Heart right ventricle (tissue), 16 donors: Measurements from ENCODE around the gene CCDC92. TPM values are rescaled to one million over a fixed set of nuclear protein-coding genes. Genes with fewer than 3 reads are reported as not detected.

ENCODE experiments used
- ATAC-seq, 8 donors: fragments of 200-7000 bp; cut with Tn5 transposase; one replicate each; pipeline ENCODE4 v1.9.1; 2020; ENCODE audit warnings: mild to moderate bottlenecking in 8 of 8, moderate library complexity in 8 of 8, moderate number of reproducible peaks in 1 of 8
- DNase-seq, 2 donors: peaks; one replicate each; pipeline ENCODE4 v3.0.0-alpha.2; 2020
- H3K27ac ChIP-seq, 10 donors: fragments of 200-600 bp; sonication (generic) in 2 of 10; one replicate each; pipeline versions ENCODE4 v1.5.0 to v1.8.0; 2020 to 2022; ENCODE audit warnings: mild to moderate bottlenecking in 3 of 10
- H3K27me3 ChIP-seq, 7 donors: fragments of 200-600 bp; one replicate each; pipeline ENCODE4 v1.8.0; 2021 to 2022; ENCODE audit warnings: mild to moderate bottlenecking in 2 of 7
- H3K36me3 ChIP-seq, 9 donors: fragments of 200-600 bp; sonication (generic) in 1 of 9; one replicate each; pipeline versions ENCODE4 v1.5.0 to v1.8.0; 2020 to 2022; ENCODE audit warnings: mild to moderate bottlenecking in 2 of 9
- H3K4me1 ChIP-seq, 9 donors: fragments of 200-600 bp; sonication (generic) in 1 of 9; one replicate each; pipeline versions ENCODE4 v1.5.0 to v1.8.0; 2020 to 2022; ENCODE audit warnings: mild to moderate bottlenecking in 4 of 9
- H3K4me3 ChIP-seq, 10 donors: fragments of 200-600 bp; sonication (generic) in 2 of 10; one replicate each; pipeline versions ENCODE4 v1.5.0 to v1.8.0; 2020 to 2022; ENCODE audit warnings: mild to moderate bottlenecking in 7 of 10, moderate library complexity in 2 of 10
- H3K9me3 ChIP-seq, 11 donors: fragments of 200-600 bp in 10 of 11; sonication (generic) in 2 of 11; one replicate each; pipeline versions ENCODE4 v1.5.0 to v1.8.0; 2013 to 2022; ENCODE audit warnings: mild to moderate bottlenecking in 2 of 11, control low read depth in 1 of 11, moderate library complexity in 1 of 11
- CTCF ChIP-seq, 9 donors: fragments of 200-600 bp; sonication (generic) in 2 of 9; IDR thresholded peaks; one replicate each; pipeline versions ENCODE4 v1.5.0 to v1.8.0; 2021 to 2022; ENCODE audit warnings: antibody characterized with exemption in 9 of 9, mild to moderate bottlenecking in 5 of 9, moderate library complexity in 1 of 9
- WGBS, 2 donors: extraction: QIAGEN DNeasy Blood & Tissue Kit; methylation state at CpG; one replicate each; pipeline ENCODE4 v1.1.7; 2013; ENCODE audit warnings: inconsistent platforms in 1 of 2; 5-methylcytosine and 5-hydroxymethylcytosine counted together
- intact Hi-C, 10 donors: fragments of 100-400 bp; cut with DNase I; formaldehyde crosslinking; loops; one replicate each; pipeline versions ENCODE4 v1.11.1 to v1.14.2; 2022
- polyA plus RNA-seq, 2 donors: library from polyadenylated mRNA; stranded (reverse); fragments of 200-250 nt; gene quantifications; one replicate each; pipeline ENCODE4 v1.2.3, GENCODE V29; 2013
- total RNA-seq, 10 donors: library from RNA; stranded (reverse); fragmentation: NEBNext Ultra II Directional in 3 of 10; extraction: Animal tissue kit (Norgen Biotek cat#: 25700) in 3 of 10; gene quantifications; one replicate each; pipeline versions ENCODE4 v1.2.1 to v1.2.4, GENCODE V29; 2021 to 2023
- donor health status: Arrhythmogenic right ventricular cardiomyopathy.
- donor health status: ischemic (EF 13 %, LVEDD 7.1; RV severe dilation, severe dysfunction).
- donor health status: healthy with polysubstance abuse.
- donor health status: DM: no; HTN: yes; CAD: no.
- donor health status: DM: no; HTN: no; CAD: no.
- donor health status: ischemic (EF 25% LVEDD 6.9; RV normal size, moderate dysfunction).
- donor health status: ischemic (EF 25% LVEDD 5.7; RV mildly dilated, moderate dysfunction).
- donor health status: healthy.
- donor health status: DM: yes; HTN: yes; CAD: no.
- donor health status: Ischemic cardiomyopathy.
- donor health status: ischemic (EF 35%, LVEDD 5.7; RV mildly dilated, moderate dysfunction).
- donor health status: nonischemic (EF 11% LVEDD 7.7; RV severe dilation, severe dysfunction).
- donor health status: DM: yes; HTN: yes; CAD: no.
- donor health status: PGD.
- donor health status: ischemic (EF 29% LVEDD 5.4; RV normal size, mild dysfunction).
- donor health status: nonischemic (EF 23%, LVEDD 6.1; RV moderate dilation, normal function).

Gene CCDC92
- total and polyA plus RNA-seq, 12 donors, result 38.5 to 77.1 (median 56.5) TPM

GRCh38 chr12:123939716-123940626, 32.7 kb downstream of the CCDC92 start:
- H3K27me3 ChIP-seq, result no peaks in the 10 kb centered on the region
- whole genome bisulfite sequencing, 2 donors, result 91 to 93% methylated on average over 16 of the region's 16 CpGs
- no peak for ATAC-seq
- H3K27ac ChIP-seq, result no peak overlapping the region
- TF ChIP-seq CTCF (IDR thresholded peaks at IDR 0.05), result no peak
- intact Hi-C loops, result loop anchor here in 1 of 10 donors (2.0 kb wide), 1 partner anchor 27 kb away; no protein-coding TSS in a partner anchor
- H3K36me3 ChIP-seq, result peaks cover 3 to 93% (median 35%) of the 10 kb centered on the region in 9 donors
- H3K4me3 ChIP-seq, result no peak overlapping the region
- peaks cover 0 to 17% (median 0%) of the 10 kb centered on the region in 9 donors for H3K4me1 ChIP-seq
- H3K9me3 ChIP-seq, result peaks cover 0 to 12% (median 0%) of the 10 kb centered on the region in 11 donors
- DNase-seq, result no peak

- peak overlapping the region in 1 of 10 donors; percentile 58 for H3K27ac ChIP-seq
- intact Hi-C loops, result loop anchor here in 1 of 10 donors (2.0 kb wide), 1 partner anchor 26 kb away; no protein-coding TSS in a partner anchor
- H3K36me3 ChIP-seq, result peaks cover 3 to 89% (median 35%) of the 10 kb centered on the region in 9 donors
- ATAC-seq, result no peak
- DNase-seq, result no peak
- H3K4me3 ChIP-seq, result no peak overlapping the region
- no peaks in the 10 kb centered on the region for H3K27me3 ChIP-seq
- H3K4me1 ChIP-seq, result peaks cover 0 to 16% (median 0%) of the 10 kb centered on the region in 9 donors
- peaks cover 0 to 12% (median 0%) of the 10 kb centered on the region in 11 donors for H3K9me3 ChIP-seq
- peak in 5 of 9 donors; percentile 10 to 38 (median 21) for TF ChIP-seq CTCF (IDR thresholded peaks at IDR 0.05)
- WGBS, 2 donors, result 84 to 90% methylated on average over 16 of the region's 16 CpGs
Measured at GRCh38 chr12:123938679-123939480, 33.8 kb downstream of the CCDC92 start.

GRCh38 chr12:123937707-123938591, 34.7 kb downstream of the CCDC92 start:
- WGBS, 2 donors, result 84 to 87% methylated on average over 16 of the region's 16 CpGs
- Histone ChIP-seq H3K9me3 (peaks cover 0 to 12% (median 0%) of the 10 kb centered on the region in 11 donors), H3K4me1 (peaks cover 0 to 13% (median 0%) of the 10 kb centered on the region in 9 donors), H3K27ac (peak overlapping the region in 1 of 10 donors; percentile 58), H3K27me3 (no peaks in the 10 kb centered on the region), H3K36me3 (peaks cover 3 to 80% (median 29%) of the 10 kb centered on the region in 9 donors), H3K4me3 (peak overlapping the region in 1 of 10 donors; percentile 18)
- no peak for TF ChIP-seq CTCF (IDR thresholded peaks at IDR 0.05)
- intact Hi-C loops, result loop anchor here in 1 of 10 donors (2.0 kb wide), 1 partner anchor 25 kb away; no protein-coding TSS in a partner anchor
- no peak for DNase-seq
- no peak for ATAC-seq
